ENCODE data around the gene ASPSCR1.

- no peak for TF ChIP-seq CTCF (IDR thresholded peaks at IDR 0.05; ENCODE audit: low read depth, low read length)
- TF ChIP-seq POLR2A (IDR thresholded peaks at IDR 0.05; ENCODE audit: extremely low read depth, insufficient read length): no peak
- TF ChIP-seq MAX (IDR thresholded peaks at IDR 0.05; ENCODE audit: low read depth, low read length): no peak
- TF ChIP-seq MYC (IDR thresholded peaks at IDR 0.05; ENCODE audit: low read depth, low read length): no peak
These were observed 38.8 kb downstream of the ASPSCR1 start for GRCh38 chr17:82016061-82016874.
